Right atrium auricular region (tissue), 2 donors: ENCODE results near the gene AFAP1L1. TPM values are rescaled to one million over a fixed set of nuclear protein-coding genes. Genes with fewer than 3 reads are reported as not detected.

Source experiments
- DNase-seq: peaks from one replicate; pipeline ENCODE4 v3.0.0-alpha.2; 2019; ENCODE audit warnings: low spot score
- H3K27ac ChIP-seq, 2 donors: fragments of 200-600 bp; sonication (generic); 1 replicate in 1 of 2; 2 replicates in 1 of 2; pipeline ENCODE4 v1.5.1; 2016 to 2019
- H3K27me3 ChIP-seq, 2 donors: fragments of 200-600 bp; sonication (generic); one replicate each; pipeline versions ENCODE4 v1.5.1 to v1.6.0; 2017 to 2019
- H3K36me3 ChIP-seq: fragments of 200-600 bp; sonication (generic); one replicate; pipeline ENCODE4 v1.5.1; 2016
- H3K4me1 ChIP-seq, 2 donors: fragments of 200-600 bp; sonication (generic); one replicate each; pipeline versions ENCODE4 v1.5.1 to v1.6.0; 2017 to 2019
- H3K4me3 ChIP-seq, 2 donors: fragments of 200-600 bp; sonication (generic); 1 replicate in 1 of 2; 2 replicates in 1 of 2; pipeline ENCODE4 v1.5.1; 2017 to 2019; ENCODE audit warnings: mild to moderate bottlenecking in 1 of 2, moderate library complexity in 1 of 2
- H3K9me3 ChIP-seq, 2 donors: fragments of 200-600 bp; sonication (generic); one replicate each; pipeline ENCODE4 v1.5.1; 2019
- total RNA-seq, 2 donors: library from RNA; depleted of rRNA; stranded (reverse); fragments of >200 nt; gene quantifications; one replicate each; pipeline ENCODE4 v1.1.0, GENCODE V29; 2016
- TF ChIP-seq, protein P1 (sequence below), 2 donors: fragments of 200-600 bp; sonication (generic); IDR thresholded peaks; one replicate each; pipeline ENCODE4 v1.5.1; 2019; ENCODE audit warnings: antibody characterized with exemption in 2 of 2

The AFAP1L1 gene
- total RNA-seq, 2 donors from 2014 or later: 45.6 to 48.9 TPM

DNA sequence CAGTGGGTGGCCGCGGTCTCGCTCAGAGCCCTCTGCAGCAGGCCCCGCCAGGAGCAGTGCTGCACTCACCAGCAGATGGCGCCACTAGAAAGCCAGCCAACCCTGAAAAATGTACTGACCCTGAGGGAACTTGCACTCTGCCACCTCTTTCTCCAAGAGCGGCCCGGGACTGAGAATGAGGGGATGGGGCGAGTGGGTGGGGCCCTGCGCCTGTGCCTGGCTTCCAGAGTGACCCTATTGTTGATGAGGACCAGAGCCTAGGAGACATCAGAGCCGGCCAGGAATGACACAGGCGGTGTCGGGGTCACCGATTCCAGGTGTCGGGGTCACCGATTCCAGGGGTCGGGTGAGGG lies 110.3 kb downstream of the AFAP1L1 start:
- TF ChIP-seq, protein P1, sequence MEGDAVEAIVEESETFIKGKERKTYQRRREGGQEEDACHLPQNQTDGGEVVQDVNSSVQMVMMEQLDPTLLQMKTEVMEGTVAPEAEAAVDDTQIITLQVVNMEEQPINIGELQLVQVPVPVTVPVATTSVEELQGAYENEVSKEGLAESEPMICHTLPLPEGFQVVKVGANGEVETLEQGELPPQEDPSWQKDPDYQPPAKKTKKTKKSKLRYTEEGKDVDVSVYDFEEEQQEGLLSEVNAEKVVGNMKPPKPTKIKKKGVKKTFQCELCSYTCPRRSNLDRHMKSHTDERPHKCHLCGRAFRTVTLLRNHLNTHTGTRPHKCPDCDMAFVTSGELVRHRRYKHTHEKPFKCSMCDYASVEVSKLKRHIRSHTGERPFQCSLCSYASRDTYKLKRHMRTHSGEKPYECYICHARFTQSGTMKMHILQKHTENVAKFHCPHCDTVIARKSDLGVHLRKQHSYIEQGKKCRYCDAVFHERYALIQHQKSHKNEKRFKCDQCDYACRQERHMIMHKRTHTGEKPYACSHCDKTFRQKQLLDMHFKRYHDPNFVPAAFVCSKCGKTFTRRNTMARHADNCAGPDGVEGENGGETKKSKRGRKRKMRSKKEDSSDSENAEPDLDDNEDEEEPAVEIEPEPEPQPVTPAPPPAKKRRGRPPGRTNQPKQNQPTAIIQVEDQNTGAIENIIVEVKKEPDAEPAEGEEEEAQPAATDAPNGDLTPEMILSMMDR (IDR thresholded peaks at IDR 0.05): peak; percentile 88 to 98
- Histone ChIP-seq H3K9me3 (no peaks in the 10 kb centered on the region), H3K4me3 (no peak overlapping the region), H3K4me1 (peaks cover 0 to 73% of the 10 kb centered on the region in 2 donors), H3K27ac (peak overlapping the region; percentile 89 to 93), H3K27me3 (no peaks in the 10 kb centered on the region), H3K36me3 (no peaks in the 10 kb centered on the region)
- DNase-seq: peak; percentile 86

GRCh38 chr5:149382517-149383220 lies 111.0 kb downstream of the AFAP1L1 start:
- Histone ChIP-seq H3K9me3 (no peaks in the 10 kb centered on the region), H3K36me3 (no peaks in the 10 kb centered on the region), H3K4me1 (peaks cover 0 to 81% of the 10 kb centered on the region in 2 donors), H3K4me3 (no peak overlapping the region), H3K27me3 (no peaks in the 10 kb centered on the region), H3K27ac (peak overlapping the region; percentile 89 to 93)
- TF ChIP-seq, protein P1 (IDR thresholded peaks at IDR 0.05): no peak
- DNase-seq: no peak

- peaks cover 0 to 88% of the 10 kb centered on the region in 2 donors for H3K4me1 ChIP-seq
- no peak overlapping the region for H3K4me3 ChIP-seq
- no peaks in the 10 kb centered on the region for H3K27me3 ChIP-seq
- TF ChIP-seq, protein P1 (IDR thresholded peaks at IDR 0.05): no peak
- H3K27ac ChIP-seq: peak overlapping the region; percentile 89 to 93
- H3K36me3 ChIP-seq: no peaks in the 10 kb centered on the region
- no peaks in the 10 kb centered on the region for H3K9me3 ChIP-seq
- DNase-seq: peak; percentile 66
Observed at GRCh38 chr5:149383399-149383798, 111.7 kb downstream of the AFAP1L1 start.

GRCh38 chr5:149386166-149386565 lies 114.5 kb downstream of the AFAP1L1 start:
- TF ChIP-seq, protein P1 (IDR thresholded peaks at IDR 0.05): no peak
- peaks cover 0 to 93% of the 10 kb centered on the region in 2 donors for H3K4me1 ChIP-seq
- no peak for DNase-seq
- no peaks in the 10 kb centered on the region for H3K27me3 ChIP-seq
- H3K27ac ChIP-seq: peak overlapping the region; percentile 89 to 93
- no peaks in the 10 kb centered on the region for H3K9me3 ChIP-seq
- H3K36me3 ChIP-seq: no peaks in the 10 kb centered on the region
- H3K4me3 ChIP-seq: no peak overlapping the region

- H3K36me3 ChIP-seq: no peaks in the 10 kb centered on the region
- peak overlapping the region; percentile 89 to 93 for H3K27ac ChIP-seq
- H3K27me3 ChIP-seq: no peaks in the 10 kb centered on the region
- TF ChIP-seq, protein P1 (IDR thresholded peaks at IDR 0.05): no peak
- H3K4me1 ChIP-seq: peaks cover 0 to 83% of the 10 kb centered on the region in 2 donors
- no peak overlapping the region for H3K4me3 ChIP-seq
- no peak for DNase-seq
- H3K9me3 ChIP-seq: no peaks in the 10 kb centered on the region
Observed at GRCh38 chr5:149387081-149387631, 115.5 kb downstream of the AFAP1L1 start.
